ENCODE measurements around the gene CEP85L. TPM values are rescaled to one million over a fixed set of nuclear protein-coding genes. Genes with fewer than 3 reads are reported as not detected.

CEP85L gene
- total and polyA plus RNA-seq, 2 donors (not counting 1 experiment from before 2014, with no cell fraction given): 7.3 to 22.0 TPM

DNA sequence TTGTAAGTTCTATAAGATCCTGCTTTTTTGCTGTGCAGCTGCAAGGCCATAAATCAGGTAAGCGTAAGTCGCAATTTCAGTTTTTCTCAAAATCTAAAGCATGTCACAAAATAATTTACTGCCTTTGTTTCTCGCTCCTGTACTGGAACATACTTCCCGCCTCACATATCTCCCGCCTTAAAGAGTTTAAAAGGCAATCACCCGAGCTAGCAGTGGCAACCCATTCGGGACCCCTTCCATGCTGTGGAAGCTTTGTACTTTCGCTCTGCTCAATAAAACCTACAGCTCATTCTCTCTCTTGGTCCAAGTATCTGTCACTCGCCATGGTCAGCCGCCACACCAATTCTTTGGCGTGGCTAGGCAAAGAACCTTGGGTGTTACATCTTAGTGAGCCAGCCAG is 34.0 kb downstream of the CEP85L start:
- no peak overlapping the region for H3K27ac ChIP-seq (ENCODE audit: insufficient read depth, low read length)
- H3K27me3 ChIP-seq (ENCODE audit: control insufficient read depth, insufficient read depth, low read length): no peaks in the 10 kb centered on the region
- no peak for TF ChIP-seq EZH2 (IDR thresholded peaks at IDR 0.05; ENCODE audit: low read length, missing control alignments)
- TF ChIP-seq, protein P1, sequence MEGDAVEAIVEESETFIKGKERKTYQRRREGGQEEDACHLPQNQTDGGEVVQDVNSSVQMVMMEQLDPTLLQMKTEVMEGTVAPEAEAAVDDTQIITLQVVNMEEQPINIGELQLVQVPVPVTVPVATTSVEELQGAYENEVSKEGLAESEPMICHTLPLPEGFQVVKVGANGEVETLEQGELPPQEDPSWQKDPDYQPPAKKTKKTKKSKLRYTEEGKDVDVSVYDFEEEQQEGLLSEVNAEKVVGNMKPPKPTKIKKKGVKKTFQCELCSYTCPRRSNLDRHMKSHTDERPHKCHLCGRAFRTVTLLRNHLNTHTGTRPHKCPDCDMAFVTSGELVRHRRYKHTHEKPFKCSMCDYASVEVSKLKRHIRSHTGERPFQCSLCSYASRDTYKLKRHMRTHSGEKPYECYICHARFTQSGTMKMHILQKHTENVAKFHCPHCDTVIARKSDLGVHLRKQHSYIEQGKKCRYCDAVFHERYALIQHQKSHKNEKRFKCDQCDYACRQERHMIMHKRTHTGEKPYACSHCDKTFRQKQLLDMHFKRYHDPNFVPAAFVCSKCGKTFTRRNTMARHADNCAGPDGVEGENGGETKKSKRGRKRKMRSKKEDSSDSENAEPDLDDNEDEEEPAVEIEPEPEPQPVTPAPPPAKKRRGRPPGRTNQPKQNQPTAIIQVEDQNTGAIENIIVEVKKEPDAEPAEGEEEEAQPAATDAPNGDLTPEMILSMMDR (conservative IDR thresholded peaks at IDR 0.05 in 1 of 2, IDR thresholded peaks at IDR 0.05 in 1 of 2; ENCODE audit: low read depth in 1 of 2, low read length in 2 of 2): no peak
- no peak for DNase-seq (ENCODE audit: low read depth in 2 of 2)
- no peaks in the 10 kb centered on the region for H3K4me1 ChIP-seq (ENCODE audit: control insufficient read depth, extremely low read depth, insufficient read depth, low read length)
- no peak overlapping the region for H3K9ac ChIP-seq (ENCODE audit: insufficient read depth, low read length)
- no peaks in the 10 kb centered on the region for H3K36me3 ChIP-seq (ENCODE audit: control insufficient read depth, insufficient read depth, low read length)
- no peak overlapping the region for H2AFZ ChIP-seq (ENCODE audit: low read length)
- H3K4me3 ChIP-seq (replicated peaks in 1 of 4; ENCODE audit: control extremely low read depth in 1 of 4, insufficient read depth in 1 of 4, low read depth in 3 of 4, low read length in 4 of 4): no peak overlapping the region
- peaks cover 46% of the 10 kb centered on the region for H3K79me2 ChIP-seq (ENCODE audit: control insufficient read depth, insufficient read depth, low read length)
- H3K4me2 ChIP-seq (ENCODE audit: extremely low read depth, insufficient read depth, low read length): no peak overlapping the region
- no peaks in the 10 kb centered on the region for H3K9me3 ChIP-seq (ENCODE audit: control insufficient read depth, insufficient read depth, low read depth, low read length)
- H4K20me1 ChIP-seq (ENCODE audit: control insufficient read depth, extremely low read depth, insufficient read depth, low read length): no peaks in the 10 kb centered on the region

- peaks cover 40% of the 10 kb centered on the region for H3K79me2 ChIP-seq (ENCODE audit: control insufficient read depth, insufficient read depth, low read length)
- no peak for DNase-seq (ENCODE audit: low read depth in 2 of 2)
- no peaks in the 10 kb centered on the region for H3K4me1 ChIP-seq (ENCODE audit: control insufficient read depth, extremely low read depth, insufficient read depth, low read length)
- no peak overlapping the region for H2AFZ ChIP-seq (ENCODE audit: low read length)
- H3K36me3 ChIP-seq (ENCODE audit: control insufficient read depth, insufficient read depth, low read length): no peaks in the 10 kb centered on the region
- no peaks in the 10 kb centered on the region for H3K27me3 ChIP-seq (ENCODE audit: control insufficient read depth, insufficient read depth, low read length)
- H3K27ac ChIP-seq (ENCODE audit: insufficient read depth, low read length): no peak overlapping the region
- no peak for TF ChIP-seq EZH2 (IDR thresholded peaks at IDR 0.05; ENCODE audit: low read length, missing control alignments)
- TF ChIP-seq, protein P1 (conservative IDR thresholded peaks at IDR 0.05 in 1 of 2, IDR thresholded peaks at IDR 0.05 in 1 of 2; ENCODE audit: low read depth in 1 of 2, low read length in 2 of 2): no peak
- H3K9me3 ChIP-seq (ENCODE audit: control insufficient read depth, insufficient read depth, low read depth, low read length): no peaks in the 10 kb centered on the region
- no peak overlapping the region for H3K9ac ChIP-seq (ENCODE audit: insufficient read depth, low read length)
- H4K20me1 ChIP-seq (ENCODE audit: control insufficient read depth, extremely low read depth, insufficient read depth, low read length): no peaks in the 10 kb centered on the region
- no peak overlapping the region for H3K4me2 ChIP-seq (ENCODE audit: extremely low read depth, insufficient read depth, low read length)
- no peak overlapping the region for H3K4me3 ChIP-seq (replicated peaks in 1 of 4; ENCODE audit: control extremely low read depth in 1 of 4, insufficient read depth in 1 of 4, low read depth in 3 of 4, low read length in 4 of 4)
Observed at GRCh38 chr6:118611334-118611733, 40.1 kb downstream of the CEP85L start.

DNA sequence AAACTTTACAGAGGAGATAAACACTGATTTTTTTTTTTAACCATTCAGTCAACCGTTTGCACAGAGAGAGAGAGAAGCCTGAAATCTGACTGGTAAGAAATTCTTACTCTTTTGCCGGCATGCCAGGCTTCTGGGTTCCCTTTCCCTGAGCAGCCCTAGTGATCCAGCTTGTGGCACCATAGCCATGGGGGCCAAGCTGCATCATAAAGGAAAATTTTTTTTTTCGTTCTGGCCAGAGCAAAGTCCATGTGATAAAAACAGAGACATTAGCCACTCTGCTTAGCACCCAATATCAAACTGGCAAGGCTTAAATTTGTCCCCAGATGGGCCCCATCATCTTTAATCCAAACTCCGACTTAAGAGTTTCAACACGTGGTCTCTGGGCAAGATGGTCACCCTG is 44.5 kb downstream of the CEP85L start:
- TF ChIP-seq, protein P1 (conservative IDR thresholded peaks at IDR 0.05 in 1 of 2, IDR thresholded peaks at IDR 0.05 in 1 of 2; ENCODE audit: low read depth in 1 of 2, low read length in 2 of 2): no peak
- TF ChIP-seq EZH2 (IDR thresholded peaks at IDR 0.05; ENCODE audit: low read length, missing control alignments): no peak
- Histone ChIP-seq H3K4me2 (ENCODE audit: extremely low read depth, insufficient read depth, low read length) (no peak overlapping the region), H3K79me2 (ENCODE audit: control insufficient read depth, insufficient read depth, low read length) (peaks cover 27% of the 10 kb centered on the region), H3K27me3 (ENCODE audit: control insufficient read depth, insufficient read depth, low read length) (no peaks in the 10 kb centered on the region), H3K9ac (ENCODE audit: insufficient read depth, low read length) (no peak overlapping the region), H4K20me1 (ENCODE audit: control insufficient read depth, extremely low read depth, insufficient read depth, low read length) (no peaks in the 10 kb centered on the region), H2AFZ (ENCODE audit: low read length) (no peak overlapping the region), H3K36me3 (ENCODE audit: control insufficient read depth, insufficient read depth, low read length) (no peaks in the 10 kb centered on the region), H3K4me1 (ENCODE audit: control insufficient read depth, extremely low read depth, insufficient read depth, low read length) (no peaks in the 10 kb centered on the region), H3K4me3 (replicated peaks in 1 of 4; ENCODE audit: control extremely low read depth in 1 of 4, insufficient read depth in 1 of 4, low read depth in 3 of 4, low read length in 4 of 4) (no peak overlapping the region), H3K9me3 (ENCODE audit: control insufficient read depth, insufficient read depth, low read depth, low read length) (no peaks in the 10 kb centered on the region), H3K27ac (ENCODE audit: insufficient read depth, low read length) (no peak overlapping the region)
- DNase-seq (ENCODE audit: low read depth in 2 of 2): no peak

All from fibroblast of lung (primary cell).